ENCODE measurements around the gene PLIN4. TPM values are rescaled to one million over a fixed set of nuclear protein-coding genes. Genes with fewer than 3 reads are reported as not detected.

PLIN4 gene
- total RNA-seq, 1 experiment from 2014 or later: 2.3 TPM

- Histone ChIP-seq H3K27me3 (ENCODE audit: insufficient read depth, low read length) (no peaks in the 10 kb centered on the region), H2AFZ (ENCODE audit: low read depth, low read length, poor library complexity, severe bottlenecking) (no peak overlapping the region), H3K9me2 (ENCODE audit: insufficient read depth) (no peaks in the 10 kb centered on the region), H4K20me1 (ENCODE audit: insufficient read depth) (no peaks in the 10 kb centered on the region), H3K27ac (ENCODE audit: low read depth, low read length) (no peak overlapping the region), H3K36me3 (ENCODE audit: control insufficient read depth in 1 of 2, insufficient read depth in 2 of 2, low read length in 2 of 2) (peaks cover 0 to 12% of the 10 kb centered on the region in 2 experiments; a peak in 2 of 4 replicates), H3K4me2 (ENCODE audit: low read length) (no peak overlapping the region), H3K4me1 (ENCODE audit: control insufficient read depth in 1 of 2, insufficient read depth in 2 of 2, low read length in 2 of 2) (peaks cover 0 to 1% of the 10 kb centered on the region in 2 experiments; a peak in 2 of 4 replicates), H3K9ac (ENCODE audit: low read length) (no peak overlapping the region), H3K9me3 (ENCODE audit: control insufficient read depth in 1 of 2, insufficient read depth in 1 of 2, low read depth in 1 of 2, low read length in 2 of 2) (no peaks in the 10 kb centered on the region), H3K79me2 (ENCODE audit: insufficient read depth, low read length) (no peaks in the 10 kb centered on the region), H3K4me3 (replicated peaks in 1 of 2; ENCODE audit: low read depth in 1 of 2, low read length in 2 of 2) (no peak overlapping the region)
- CTCF ChIA-PET: no interaction called here
- no peak for ATAC-seq
- RAD21 ChIA-PET (ENCODE audit: low non-redundant PET in 1 of 2, low total read pairs in 2 of 2, uncharacterized antibody in 2 of 2, unreplicated experiment in 2 of 2): no interaction called here
- POLR2A ChIA-PET: no interaction called here
- BruUV-seq (replicated peaks): no TSS peak
- intact Hi-C loops (cut with micrococcal nuclease): no loop called here
- TF ChIP-seq SIN3A (IDR thresholded peaks at IDR 0.05; ENCODE audit: low read depth) (no peak), YY1 (IDR thresholded peaks at IDR 0.05; ENCODE audit: extremely low read depth, insufficient replicate concordance, low read depth, low read length) (no peak), RAD21 (IDR thresholded peaks at IDR 0.05; ENCODE audit: low read depth) (no peak), EZH2 (IDR thresholded peaks at IDR 0.05) (no peak), ELF1 (IDR thresholded peaks at IDR 0.05; ENCODE audit: borderline replicate concordance, low read depth) (no peak), CBX3 (IDR thresholded peaks at IDR 0.05; ENCODE audit: low read depth) (no peak), POLR2AphosphoS5 (IDR thresholded peaks at IDR 0.05; ENCODE audit: low read depth, low read length) (no peak), EGR1 (IDR thresholded peaks at IDR 0.05; ENCODE audit: low read depth) (no peak), FOSL1 (IDR thresholded peaks at IDR 0.05; ENCODE audit: low read depth) (no peak), TCF7L2 (IDR thresholded peaks at IDR 0.05; ENCODE audit: borderline replicate concordance, extremely low read depth, insufficient read depth, insufficient read length) (no peak)
- TF ChIP-seq, protein P1, sequence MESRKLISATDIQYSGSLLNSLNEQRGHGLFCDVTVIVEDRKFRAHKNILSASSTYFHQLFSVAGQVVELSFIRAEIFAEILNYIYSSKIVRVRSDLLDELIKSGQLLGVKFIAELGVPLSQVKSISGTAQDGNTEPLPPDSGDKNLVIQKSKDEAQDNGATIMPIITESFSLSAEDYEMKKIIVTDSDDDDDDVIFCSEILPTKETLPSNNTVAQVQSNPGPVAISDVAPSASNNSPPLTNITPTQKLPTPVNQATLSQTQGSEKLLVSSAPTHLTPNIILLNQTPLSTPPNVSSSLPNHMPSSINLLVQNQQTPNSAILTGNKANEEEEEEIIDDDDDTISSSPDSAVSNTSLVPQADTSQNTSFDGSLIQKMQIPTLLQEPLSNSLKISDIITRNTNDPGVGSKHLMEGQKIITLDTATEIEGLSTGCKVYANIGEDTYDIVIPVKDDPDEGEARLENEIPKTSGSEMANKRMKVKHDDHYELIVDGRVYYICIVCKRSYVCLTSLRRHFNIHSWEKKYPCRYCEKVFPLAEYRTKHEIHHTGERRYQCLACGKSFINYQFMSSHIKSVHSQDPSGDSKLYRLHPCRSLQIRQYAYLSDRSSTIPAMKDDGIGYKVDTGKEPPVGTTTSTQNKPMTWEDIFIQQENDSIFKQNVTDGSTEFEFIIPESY (IDR thresholded peaks at IDR 0.05; ENCODE audit: extremely low read depth, insufficient replicate concordance, low read length): no peak
- TF ChIP-seq, protein P2, sequence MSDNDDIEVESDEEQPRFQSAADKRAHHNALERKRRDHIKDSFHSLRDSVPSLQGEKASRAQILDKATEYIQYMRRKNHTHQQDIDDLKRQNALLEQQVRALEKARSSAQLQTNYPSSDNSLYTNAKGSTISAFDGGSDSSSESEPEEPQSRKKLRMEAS (IDR thresholded peaks at IDR 0.05): no peak
- DNase-seq (ENCODE audit: low read depth, low spot score): no peak
Measured at GRCh38 chr19:4500841-4501591, 17.3 kb downstream of the PLIN4 start.
